CD4-positive, alpha-beta T cell treated with Interleukin-4 for 1 hour (primary cell): ENCODE data around the gene CERS6.

Experiments used
- DNase-seq, 2 donors: peaks; one replicate each; pipeline ENCODE4 v3.0.0-alpha.2; 2020 to 2022

The CERS6 gene

GRCh38 chr2:168816369-168816768 lies 360.3 kb downstream of the CERS6 start:
- no peak for DNase-seq

- DNase-seq, result no peak
These were observed 363.1 kb downstream of the CERS6 start for GRCh38 chr2:168819050-168819715.

- no peak for DNase-seq
These were observed 363.9 kb downstream of the CERS6 start for GRCh38 chr2:168819829-168820489.

- DNase-seq, result no peak
These were observed 365.5 kb downstream of the CERS6 start for GRCh38 chr2:168821577-168821976.

GRCh38 chr2:168821992-168822391 lies 365.9 kb downstream of the CERS6 start:
- no peak for DNase-seq
